ENCODE results near the gene KIF11. TPM values are rescaled to one million over a fixed set of nuclear protein-coding genes. Genes with fewer than 3 reads are reported as not detected.
A peak's percentile ranks its signal among the peaks of the same experiment; 100 is the strongest.

KIF11 gene
- total and polyA plus RNA-seq, 9 of the 15 experiments (the other 6 are each of a cell fraction or from before 2014, with no cell fraction given): 11.3 to 54.4 (median 29.2) TPM

- TF ChIP-seq MYBL2 (IDR thresholded peaks at IDR 0.05; ENCODE audit: low read depth): peak; percentile 97
- peak; percentile 93; the same call in 1 of the 2 replicates for TF ChIP-seq MYBL2 (CRISPR knock-in tag; IDR thresholded peaks at IDR 0.05; ENCODE audit: borderline replicate concordance)
- no peak for TF ChIP-seq MEIS2 (IDR thresholded peaks at IDR 0.05; ENCODE audit: partially characterized antibody)
- TF ChIP-seq CEBPZ (IDR thresholded peaks at IDR 0.05; ENCODE audit: borderline replicate concordance, low read depth, low read length): no peak
- peak; percentile 55 for TF ChIP-seq ETV1 (tag; conservative IDR thresholded peaks at IDR 0.05; ENCODE audit: low read depth)
- TF ChIP-seq ETV6 (IDR thresholded peaks at IDR 0.05; ENCODE audit: borderline replicate concordance in 1 of 2, low read depth in 2 of 2, low read length in 1 of 2): no peak
- TF ChIP-seq ETV6 (CRISPR knock-in tag; IDR thresholded peaks at IDR 0.05; ENCODE audit: borderline replicate concordance): no peak
- no peak for TF ChIP-seq CREBBP (IDR thresholded peaks at IDR 0.05; ENCODE audit: low read depth, low read length)
- no peak for TF ChIP-seq ZNF133 (CRISPR knock-in tag; IDR thresholded peaks at IDR 0.05)
- TF ChIP-seq PBX2 (CRISPR knock-in tag; IDR thresholded peaks at IDR 0.05; ENCODE audit: low read depth): no peak
- TF ChIP-seq PBX2 (tag; conservative IDR thresholded peaks at IDR 0.05; ENCODE audit: low read depth): no peak
- no peak for TF ChIP-seq MXI1 (IDR thresholded peaks at IDR 0.05; ENCODE audit: low read depth, low read length)
- peak; percentile 56 for TF ChIP-seq TAF9B (IDR thresholded peaks at IDR 0.05; ENCODE audit: partially characterized antibody)
- TF ChIP-seq FOXM1 (IDR thresholded peaks at IDR 0.05; ENCODE audit: low read depth): peak; percentile 98
- peak; percentile 98 for TF ChIP-seq FOXM1 (CRISPR knock-in tag; IDR thresholded peaks at IDR 0.05; ENCODE audit: low read depth)
- peak; percentile 35 for TF ChIP-seq FIP1L1 (IDR thresholded peaks at IDR 0.05; ENCODE audit: low read depth, low read length, poor library complexity, severe bottlenecking)
- no peak for TF ChIP-seq SIN3B (IDR thresholded peaks at IDR 0.05; ENCODE audit: low read depth)
- no peak for TF ChIP-seq GATA2 (CRISPR knock-in tag; IDR thresholded peaks at IDR 0.05)
- TF ChIP-seq HEY1 (CRISPR knock-in tag; IDR thresholded peaks at IDR 0.05; ENCODE audit: borderline replicate concordance): 0 out of 2 replicates have a peak, but pooled peaks have one; percentile 61
- TF ChIP-seq PML (IDR thresholded peaks at IDR 0.05; ENCODE audit: low read length): peak; percentile 56
- no peak for TF ChIP-seq ZNF77 (CRISPR knock-in tag; IDR thresholded peaks at IDR 0.05)
- TF ChIP-seq CBX3 (IDR thresholded peaks at IDR 0.05; ENCODE audit: borderline replicate concordance in 1 of 2, low read length in 2 of 2): no peak
- TF ChIP-seq HCFC1 (IDR thresholded peaks at IDR 0.05; ENCODE audit: low read depth, low read length): peak; percentile 41; the same call in 1 of the 2 replicates
These were observed at the start of gene KIF11 (continued) for GRCh38 chr10:92592761-92593618.

Measured in K562 (cell line).